Caco-2 (cell line): ENCODE results near the gene NDUFB10. TPM values are rescaled to one million over a fixed set of nuclear protein-coding genes. Genes with fewer than 3 reads are reported as not detected.

Experiments used
- BruUV-seq: library from RNA; stranded (reverse); fragments of 400-500 nt; replicated peaks from 2 replicates; lab custom pipeline; 2021; lab: Mats Ljungman, UMichigan
- CTCF ChIA-PET: fragments of 300-600 bp; sonication (Branson Sonifier 250); formaldehyde crosslinking; loops from one replicate; lab custom pipeline; 2022; ENCODE audit warnings: antibody characterized with exemption; lab: Charles Lee
- POLR2A ChIA-PET: fragments of 300-600 bp; sonication (Branson Sonifier 250); formaldehyde crosslinking; loops from one replicate; lab custom pipeline; 2022; ENCODE audit warnings: antibody characterized with exemption; lab: Charles Lee
- DNase-seq, 2 experiments: peaks; one replicate each; pipeline versions ENCODE4 v3.0.0 to v3.0.0-alpha.2; 2020 to 2022
- H3K27me3 ChIP-seq: replicated peaks from 2 replicates; pipeline ENCODE4 v1.6.0; 2011; ENCODE audit warnings: low read length; ENCODE audit not compliant: control insufficient read depth, insufficient read depth
- H3K36me3 ChIP-seq: 2 replicates; pipeline ENCODE4 v1.5.1; 2011; ENCODE audit warnings: low read length; ENCODE audit not compliant: control insufficient read depth, insufficient read depth
- H3K4me1 ChIP-seq: fragments of 250-450 bp; sonication (Bioruptor Pico); 2 replicates; pipeline ENCODE4 v1.5.1; 2020; ENCODE audit warnings: mild to moderate bottlenecking
- H3K4me3 ChIP-seq: 2 replicates; pipeline ENCODE4 v1.5.1; 2011; ENCODE audit warnings: low read depth, mild to moderate bottlenecking, control low read depth, low read length
- H3K9me3 ChIP-seq: fragments of 250-450 bp; sonication (Bioruptor Pico); 2 replicates; pipeline ENCODE4 v1.5.1; 2020; ENCODE audit warnings: mild to moderate bottlenecking, moderate library complexity
- H3K27ac Mint-ChIP-seq: one replicate; pipeline ENCODE4 v1.8.0; 2022; ENCODE audit warnings: mixed read lengths; ENCODE audit not compliant: unreplicated experiment
- H3K27me3 Mint-ChIP-seq: one replicate; pipeline ENCODE4 v1.8.0; 2022; ENCODE audit warnings: mixed read lengths; ENCODE audit not compliant: insufficient read depth, unreplicated experiment
- H3K36me3 Mint-ChIP-seq: one replicate; pipeline ENCODE4 v1.8.0; 2022; ENCODE audit warnings: mild to moderate bottlenecking, mixed read lengths; ENCODE audit not compliant: insufficient read depth, unreplicated experiment
- H3K4me1 Mint-ChIP-seq: one replicate; pipeline ENCODE4 v1.8.0; 2022; ENCODE audit warnings: low read depth, mixed read lengths; ENCODE audit not compliant: unreplicated experiment
- H3K4me3 Mint-ChIP-seq: one replicate; pipeline ENCODE4 v1.8.0; 2022; ENCODE audit warnings: mild to moderate bottlenecking, moderate library complexity, mixed read lengths; ENCODE audit not compliant: unreplicated experiment
- H3K9me3 Mint-ChIP-seq: one replicate; pipeline ENCODE4 v1.8.0; 2022; ENCODE audit warnings: mixed read lengths; ENCODE audit not compliant: unreplicated experiment
- CTCF ChIP-seq, 2 experiments: fragments of 200-600 bp in 1 of 2; IDR thresholded peaks; 1 replicate in 1 of 2; 2 replicates in 1 of 2; pipeline versions ENCODE4 v1.5.1 to v1.8.0; 2011 to 2022; ENCODE audit warnings: antibody characterized with exemption in 1 of 2, control low read depth in 1 of 2, inconsistent platforms in 1 of 2, low read depth in 1 of 2, low read length in 1 of 2, mild to moderate bottlenecking in 1 of 2, moderate library complexity in 1 of 2; ENCODE audit not compliant: insufficient read depth in 1 of 2, severe bottlenecking in 1 of 2, unreplicated experiment in 1 of 2
- intact Hi-C: fragments of 100-400 bp; cut with micrococcal nuclease; formaldehyde crosslinking; loops from one replicate; pipeline ENCODE4 v1.10.0; 2022; ENCODE audit not compliant: unreplicated experiment
- total RNA-seq: library from RNA; stranded (reverse); gene quantifications from 2 replicates; pipeline ENCODE4 v1.2.3, GENCODE V29; 2022

NDUFB10 gene
- total RNA-seq, 1 experiment from 2014 or later = 128 TPM

DNA sequence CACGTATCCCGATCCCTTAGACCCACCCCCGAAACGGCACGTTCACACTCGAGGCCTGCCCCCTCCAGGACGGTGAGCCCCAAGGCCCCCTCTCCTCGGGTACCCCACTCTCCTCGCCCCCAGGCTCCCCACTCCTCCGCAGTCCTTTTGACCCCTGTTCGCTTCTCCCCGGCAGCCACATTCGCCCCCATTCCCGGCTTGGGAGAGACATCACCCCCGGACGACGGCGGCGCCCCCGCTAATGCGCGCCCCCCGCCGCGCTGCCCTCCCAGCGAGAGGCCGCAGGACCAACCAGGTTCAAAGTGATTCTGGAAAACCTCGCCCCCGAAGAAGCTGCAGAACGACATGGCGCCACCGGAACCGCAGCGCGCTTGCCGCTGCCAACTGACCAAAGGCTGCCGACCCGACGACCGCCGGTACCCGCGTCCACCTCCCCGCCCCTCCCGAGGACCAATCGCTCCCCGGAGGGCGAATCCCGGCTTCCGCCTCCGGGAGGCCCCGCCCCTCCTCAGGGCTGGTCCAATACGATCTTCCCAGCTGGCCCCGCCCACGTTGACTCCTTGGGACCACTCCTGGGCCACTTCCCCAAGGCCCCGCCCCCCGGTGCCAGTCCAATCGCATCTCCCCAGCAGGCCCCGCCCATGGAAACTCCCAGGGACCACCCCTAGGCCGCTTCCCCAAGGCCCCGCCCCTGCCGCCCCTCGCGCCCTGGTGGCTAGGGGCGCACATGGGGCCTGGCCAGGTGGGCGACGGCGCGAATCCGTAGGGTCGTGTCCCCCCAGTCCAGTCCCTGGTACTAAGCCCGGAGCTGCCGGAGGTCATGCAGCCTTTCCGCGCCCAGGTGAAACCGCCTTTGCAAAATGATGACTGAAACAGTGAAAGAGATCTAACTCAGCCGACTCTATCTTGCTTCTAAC is 16.3 kb upstream of the NDUFB10 start, which contains the start of gene MSRB1:
TSS of gene MSRB1 (minus strand) at position 390 of the 917 bp plus-strand sequence. CDS start at position 347, 43 bp downstream.
- Mint-ChIP-seq H3K27ac (peak within 1 kb of the TSS; percentile 82), H3K4me3 (peak within 1 kb of the TSS; percentile 87), H3K36me3 (peaks cover 31% of the 10 kb centered on the region), H3K27me3 (no peaks in the 10 kb centered on the region), H3K4me1 (no peaks in the 10 kb centered on the region), H3K9me3 (no peaks in the 10 kb centered on the region)
- peaks cover 28% of the 10 kb centered on the region for H3K4me1 ChIP-seq
- H3K9me3 ChIP-seq = no peaks in the 10 kb centered on the region
- CTCF ChIA-PET = interaction anchor here (0.7 to 1.3 kb wide), 2 partner anchors 237 to 309 kb away, joined by 3 read pairs; partner anchors contain the start of genes ECI1 and MAPK8IP3
- H3K27me3 ChIP-seq = no peaks in the 10 kb centered on the region
- no TSS peak for BruUV-seq
- peak within 1 kb of the TSS; percentile 60 for H3K4me3 ChIP-seq
- H3K36me3 ChIP-seq = no peaks in the 10 kb centered on the region; the same call in none of the 2 replicates
- intact Hi-C loops = no loop called here
- POLR2A ChIA-PET = interaction anchor here (0.5 to 1.7 kb wide), 7 partner anchors 17 to 646 kb away, joined by 3 to 12 read pairs (median 4); partner anchors contain the start of genes CRAMP1, IFT140, RPS2 and TRAF7
- no peak for TF ChIP-seq CTCF (IDR thresholded peaks at IDR 0.05; ENCODE audit: insufficient read depth in 1 of 2, low read depth in 1 of 2, low read length in 1 of 2, severe bottlenecking in 1 of 2, unreplicated experiment in 1 of 2)
- peak; percentile 99 for DNase-seq

DNA sequence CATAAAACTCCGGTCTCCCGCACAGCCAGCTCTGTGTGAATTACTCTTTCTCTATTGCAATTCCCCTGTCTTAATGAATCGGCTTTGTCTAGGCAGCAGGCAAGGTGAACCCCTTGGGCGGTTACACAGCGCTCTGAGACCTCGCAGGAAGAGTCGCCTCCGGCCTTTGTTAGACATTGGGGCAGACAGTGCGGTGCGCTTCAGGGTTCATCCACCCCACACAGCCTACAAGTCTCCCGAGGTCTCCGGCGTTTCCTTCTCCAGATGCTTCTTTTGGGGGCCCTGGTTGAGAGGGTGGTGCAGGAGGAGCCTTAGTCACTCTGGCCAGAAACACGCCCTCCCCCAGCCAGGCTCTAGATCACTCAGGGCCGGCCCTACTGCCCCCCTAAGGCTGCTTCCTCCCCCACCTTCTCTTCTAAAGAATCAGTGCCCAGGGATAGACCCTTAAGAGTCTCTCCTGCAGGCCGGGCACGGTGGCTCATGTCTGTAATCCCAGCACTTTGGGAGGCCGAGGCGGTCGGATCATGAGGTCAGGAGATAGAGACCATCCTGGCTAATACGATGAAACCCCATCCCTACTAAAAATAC is 14.6 kb upstream of the NDUFB10 start:
- no TSS peak for BruUV-seq
- H3K36me3 ChIP-seq = no peaks in the 10 kb centered on the region
- H3K4me1 Mint-ChIP-seq = no peaks in the 10 kb centered on the region
- no peak overlapping the region for H3K4me3 ChIP-seq
- no peaks in the 10 kb centered on the region for H3K9me3 ChIP-seq
- ChIA-PET CTCF (interaction anchor here (0.6 kb wide), 1 partner anchor 80 kb away, joined by 3 read pairs; no protein-coding TSS in a partner anchor), POLR2A (interaction anchor here (0.6 kb wide), 1 partner anchor 428 kb away, joined by 3 read pairs; no protein-coding TSS in a partner anchor)
- intact Hi-C loops = no loop called here
- no peak for TF ChIP-seq CTCF (IDR thresholded peaks at IDR 0.05; ENCODE audit: insufficient read depth in 1 of 2, low read depth in 1 of 2, low read length in 1 of 2, severe bottlenecking in 1 of 2, unreplicated experiment in 1 of 2)
- peaks cover 15% of the 10 kb centered on the region for H3K36me3 Mint-ChIP-seq
- no peaks in the 10 kb centered on the region for H3K27me3 Mint-ChIP-seq
- peak overlapping the region; percentile 87 for H3K4me3 Mint-ChIP-seq
- no peak overlapping the region for H3K27ac Mint-ChIP-seq
- no peak for DNase-seq
- peaks cover 24% of the 10 kb centered on the region for H3K4me1 ChIP-seq
- no peaks in the 10 kb centered on the region for H3K9me3 Mint-ChIP-seq
- H3K27me3 ChIP-seq = no peaks in the 10 kb centered on the region
